ENCODE data around the gene CCDC66. TPM values are rescaled to one million over a fixed set of nuclear protein-coding genes. Genes with fewer than 3 reads are reported as not detected.

CCDC66 gene
- total and polyA plus RNA-seq, 2 of the 8 experiments (the other 6 are each of a cell fraction or from before 2014, with no cell fraction given) = 9.6 to 29.3 TPM

DNA sequence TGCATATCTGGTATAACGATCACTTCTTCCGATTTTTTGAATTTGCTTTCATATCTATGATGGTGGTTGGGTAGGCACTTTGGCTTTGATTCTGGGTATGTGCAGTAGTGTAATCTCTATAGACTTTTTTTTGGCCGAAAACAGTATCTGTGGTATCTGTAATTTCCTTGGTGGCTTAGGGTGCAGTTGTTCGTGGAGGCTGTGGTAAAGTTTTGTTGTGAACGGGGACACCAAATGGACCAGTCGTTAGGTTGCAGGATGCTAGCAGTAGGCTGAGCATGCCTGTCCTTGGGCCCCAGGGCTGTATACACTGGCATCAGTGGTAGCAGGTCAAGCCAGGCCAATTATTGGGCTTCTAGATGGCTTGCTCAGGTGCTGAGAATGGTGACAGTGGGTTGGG is 55.2 kb downstream of the CCDC66 start:
- Histone ChIP-seq H2BK120ac (replicated peaks; ENCODE audit: low read depth, low read length) (no peak overlapping the region), H3K79me1 (ENCODE audit: low read depth, low read length) (peaks cover 4% of the 10 kb centered on the region; the same call in 1 of the 2 replicates), H3K4me2 (ENCODE audit: insufficient read depth in 1 of 2, low read depth in 2 of 2, low read length in 2 of 2) (no peak overlapping the region), H4K5ac (ENCODE audit: insufficient read length, low read depth, low read length) (no peak overlapping the region), H2BK15ac (ENCODE audit: low read length) (no peak overlapping the region), H3K14ac (ENCODE audit: insufficient read length) (no peak overlapping the region), H4K8ac (ENCODE audit: extremely low read depth, insufficient read depth, low read length) (no peak overlapping the region), H3K9ac (replicated peaks in 1 of 4; ENCODE audit: extremely low read depth in 1 of 4, low read depth in 3 of 4, low read length in 3 of 4) (no peak overlapping the region), H3K4me3 (ENCODE audit: extremely low read depth in 1 of 4, insufficient read depth in 2 of 4, low read depth in 3 of 4, low read length in 4 of 4) (no peak overlapping the region), H4K20me1 (replicated peaks in 1 of 2; ENCODE audit: control insufficient read depth in 1 of 2, insufficient read depth in 2 of 2, low read length in 2 of 2) (peaks cover 0 to 3% of the 10 kb centered on the region in 2 experiments), H3K18ac (ENCODE audit: extremely low read depth, low read length) (no peak overlapping the region), H3K27ac (ENCODE audit: low read depth, low read length) (no peak overlapping the region), H2BK12ac (ENCODE audit: low read depth, low read length) (no peak overlapping the region), H3K9me3 (ENCODE audit: insufficient read depth in 2 of 2, low read depth in 1 of 2, low read length in 1 of 2) (no peaks in the 10 kb centered on the region), H2BK20ac (ENCODE audit: low read length) (no peak overlapping the region), H2BK5ac (ENCODE audit: low read depth, low read length) (no peak overlapping the region), H3K36me3 (ENCODE audit: control insufficient read depth in 2 of 4, insufficient read depth in 4 of 4, low read length in 3 of 4) (peaks cover 0 to 11% (median 0%) of the 10 kb centered on the region in 4 experiments; a peak in 4 of 8 replicates), H3K23ac (ENCODE audit: insufficient read length) (no peak overlapping the region), H4K91ac (replicated peaks; ENCODE audit: insufficient read length, low read length) (no peak overlapping the region), H3K56ac (replicated peaks; ENCODE audit: insufficient read length, low read depth, low read length) (no peak overlapping the region), H3K4me1 (replicated peaks in 1 of 4; ENCODE audit: control insufficient read depth in 3 of 4, insufficient read depth in 4 of 4, low read length in 3 of 4) (peaks cover 0 to 3% (median 0%) of the 10 kb centered on the region in 4 experiments; a peak in 2 of 7 replicates), H2AFZ (ENCODE audit: low read length) (no peak overlapping the region), H3K79me2 (ENCODE audit: control insufficient read depth in 1 of 2, insufficient read depth in 2 of 2, low read length in 2 of 2) (peaks cover 0 to 3% of the 10 kb centered on the region in 2 experiments; a peak in 1 of 4 replicates), H2AK5ac (ENCODE audit: low read depth, low read length) (no peak overlapping the region), H3K23me2 (ENCODE audit: low read depth, low read length) (no peaks in the 10 kb centered on the region), H3K4ac (replicated peaks; ENCODE audit: insufficient read length, low read depth, low read length) (no peak overlapping the region), H3K27me3 (replicated peaks in 1 of 4; ENCODE audit: control insufficient read depth in 3 of 4, extremely low read depth in 1 of 4, insufficient read depth in 3 of 4, low read length in 3 of 4) (no peaks in the 10 kb centered on the region)
- WGBS, 2 experiments (ENCODE audit: extremely low coverage in 1 of 2, insufficient coverage in 1 of 2, insufficient read length in 1 of 2, insufficient replicate concordance in 2 of 2, low coverage in 1 of 2, low lambda C conversion rate in 2 of 2, missing lambda C conversion rate in 1 of 2) = 94% methylated on average over 6 of the region's 6 CpGs; no CpG with 5 or more reads in 1 of the 2 experiments
- DNase-seq (ENCODE audit: low read depth in 1 of 2, low spot score in 2 of 2) = no peak
- FAIRE-seq = no peak
- CTCF ChIA-PET (ENCODE audit: partially characterized antibody) = interaction anchor here (0.8 kb wide), 1 partner anchor 54 kb away, joined by 3 read pairs; no protein-coding TSS in a partner anchor
- POLR2A ChIA-PET (ENCODE audit: partially characterized antibody) = no interaction called here
- TF ChIP-seq JUN (IDR thresholded peaks at IDR 0.05; ENCODE audit: low read depth, low read length) (no peak), CHD1 (IDR thresholded peaks at IDR 0.05; ENCODE audit: low read depth, low read length) (no peak), CHD2 (IDR thresholded peaks at IDR 0.05; ENCODE audit: low read length) (no peak), TAF7 (optimal IDR thresholded peaks at IDR 0.05; ENCODE audit: borderline replicate concordance, low read depth, low read length) (no peak), RBBP5 (IDR thresholded peaks at IDR 0.05; ENCODE audit: borderline replicate concordance, low read depth, low read length) (no peak), BRCA1 (IDR thresholded peaks at IDR 0.05; ENCODE audit: low read depth, low read length) (no peak), MAFK (IDR thresholded peaks at IDR 0.05; ENCODE audit: low read depth, low read length) (no peak), PHF8 (conservative IDR thresholded peaks at IDR 0.05; ENCODE audit: low read depth, low read length) (no peak), RAD21 (IDR thresholded peaks at IDR 0.05 in 1 of 2, conservative IDR thresholded peaks at IDR 0.05 in 1 of 2; ENCODE audit: low read depth in 2 of 2, low read length in 2 of 2) (no peak), TCF12 (IDR thresholded peaks at IDR 0.05; ENCODE audit: low read depth, low read length) (no peak), ASH2L (IDR thresholded peaks at IDR 0.05; ENCODE audit: low read length) (no peak), TBP (IDR thresholded peaks at IDR 0.05; ENCODE audit: low read depth, low read length) (no peak), E2F6 (IDR thresholded peaks at IDR 0.05) (no peak)
